ENCODE data around the gene PLCB2.

DNA sequence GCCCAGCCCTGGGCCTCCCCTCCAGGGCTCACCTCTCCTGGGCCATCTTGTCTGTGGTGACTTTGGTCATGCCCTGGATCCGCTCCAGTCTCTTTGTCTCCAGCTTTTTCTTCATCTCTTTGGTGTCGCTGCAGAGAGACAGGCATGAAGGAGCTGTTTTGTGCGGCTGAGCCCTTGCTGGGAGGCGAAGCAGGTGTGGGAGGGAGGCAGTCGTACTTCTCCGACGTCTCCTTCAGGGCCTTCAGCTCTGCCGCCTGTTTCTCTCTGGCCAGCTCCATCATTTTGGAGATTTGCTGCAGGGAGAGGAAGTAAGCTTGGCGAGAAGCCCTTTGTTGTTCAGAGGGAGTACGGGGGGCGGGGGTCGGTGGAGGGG lies 17.2 kb downstream of the PLCB2 start:
- TF ChIP-seq, protein P1, sequence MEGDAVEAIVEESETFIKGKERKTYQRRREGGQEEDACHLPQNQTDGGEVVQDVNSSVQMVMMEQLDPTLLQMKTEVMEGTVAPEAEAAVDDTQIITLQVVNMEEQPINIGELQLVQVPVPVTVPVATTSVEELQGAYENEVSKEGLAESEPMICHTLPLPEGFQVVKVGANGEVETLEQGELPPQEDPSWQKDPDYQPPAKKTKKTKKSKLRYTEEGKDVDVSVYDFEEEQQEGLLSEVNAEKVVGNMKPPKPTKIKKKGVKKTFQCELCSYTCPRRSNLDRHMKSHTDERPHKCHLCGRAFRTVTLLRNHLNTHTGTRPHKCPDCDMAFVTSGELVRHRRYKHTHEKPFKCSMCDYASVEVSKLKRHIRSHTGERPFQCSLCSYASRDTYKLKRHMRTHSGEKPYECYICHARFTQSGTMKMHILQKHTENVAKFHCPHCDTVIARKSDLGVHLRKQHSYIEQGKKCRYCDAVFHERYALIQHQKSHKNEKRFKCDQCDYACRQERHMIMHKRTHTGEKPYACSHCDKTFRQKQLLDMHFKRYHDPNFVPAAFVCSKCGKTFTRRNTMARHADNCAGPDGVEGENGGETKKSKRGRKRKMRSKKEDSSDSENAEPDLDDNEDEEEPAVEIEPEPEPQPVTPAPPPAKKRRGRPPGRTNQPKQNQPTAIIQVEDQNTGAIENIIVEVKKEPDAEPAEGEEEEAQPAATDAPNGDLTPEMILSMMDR (IDR thresholded peaks at IDR 0.05; ENCODE audit: poor library complexity, severe bottlenecking) = no peak
- TF ChIP-seq EZH2 (IDR thresholded peaks at IDR 0.05; ENCODE audit: borderline replicate concordance, insufficient read depth, low read length, poor library complexity, severe bottlenecking) (no peak), POLR2AphosphoS5 (IDR thresholded peaks at IDR 0.05) (no peak)
